GM23338 (cell line): Measurements from ENCODE around the gene ADAMTS13. TPM values are rescaled to one million over a fixed set of nuclear protein-coding genes. Genes with fewer than 3 reads are reported as not detected.

Experiments
- ATAC-seq: fragments of 200-7000 bp; cut with Tn5 transposase; 3 replicates; pipeline ENCODE4 v1.9.1; 2020
- DNase-seq: peaks from one replicate; pipeline ENCODE4 v3.0.0-alpha.2; 2015; ENCODE audit warnings: low spot score
- H2AFZ ChIP-seq: fragments of 200-600 bp; sonication (generic); 2 replicates; pipeline ENCODE4 v1.8.0; 2016; ENCODE audit warnings: antibody characterized with exemption, mild to moderate bottlenecking, moderate library complexity
- H3F3A ChIP-seq: fragments of 200-600 bp; sonication (generic); replicated peaks from 2 replicates; pipeline ENCODE4 v1.8.0; 2017; ENCODE audit warnings: antibody characterized with exemption, mixed run types, low read depth
- H3K27ac ChIP-seq: fragments of 200-600 bp; sonication (generic); 2 replicates; pipeline ENCODE4 v1.6.1; 2016; ENCODE audit warnings: low read depth
- H3K27me3 ChIP-seq: fragments of 200-600 bp; sonication (generic); 2 replicates; pipeline ENCODE4 v1.8.0; 2016; ENCODE audit warnings: mild to moderate bottlenecking, mixed run types, moderate library complexity; ENCODE audit not compliant: insufficient read depth
- H3K36me3 ChIP-seq: fragments of 200-600 bp; sonication (generic); 2 replicates; pipeline ENCODE4 v1.8.0; 2016; ENCODE audit warnings: mild to moderate bottlenecking; ENCODE audit not compliant: insufficient read depth
- H3K4me1 ChIP-seq: fragments of 200-600 bp; sonication (generic); 2 replicates; pipeline ENCODE4 v1.8.0; 2016; ENCODE audit warnings: mild to moderate bottlenecking, moderate library complexity; ENCODE audit not compliant: insufficient read depth
- H3K4me2 ChIP-seq: fragments of 200-600 bp; sonication (generic); 2 replicates; pipeline ENCODE4 v1.7.1; 2017; ENCODE audit warnings: mixed run types
- H3K4me3 ChIP-seq: fragments of 200-600 bp; sonication (generic); 2 replicates; pipeline ENCODE4 v1.6.1; 2016; ENCODE audit warnings: mixed run types
- H3K79me2 ChIP-seq: fragments of 200-600 bp; sonication (generic); replicated peaks from 2 replicates; pipeline ENCODE4 v1.8.0; 2017; ENCODE audit warnings: mild to moderate bottlenecking; ENCODE audit not compliant: insufficient read depth
- H3K9me2 ChIP-seq: fragments of 200-600 bp; sonication (generic); 2 replicates; pipeline ENCODE4 v1.8.0; 2017; ENCODE audit not compliant: insufficient read depth
- H4K20me1 ChIP-seq: fragments of 200-600 bp; sonication (generic); replicated peaks from 2 replicates; pipeline ENCODE4 v1.8.0; 2017; ENCODE audit warnings: mild to moderate bottlenecking; ENCODE audit not compliant: insufficient read depth
- H3K27ac Mint-ChIP-seq: 2 replicates; pipeline ENCODE4 v1.8.0; 2020; ENCODE audit warnings: inconsistent platforms, mild to moderate bottlenecking, moderate library complexity, mixed read lengths
- H3K27me3 Mint-ChIP-seq: 3 replicates; pipeline ENCODE4 v1.8.0; 2022; ENCODE audit warnings: low read depth, mild to moderate bottlenecking, moderate library complexity, mixed read lengths, inconsistent platforms; ENCODE audit not compliant: insufficient read depth, poor library complexity
- H3K36me3 Mint-ChIP-seq: 3 replicates; pipeline ENCODE4 v1.8.0; 2021; ENCODE audit warnings: low read depth, mild to moderate bottlenecking, inconsistent platforms, moderate library complexity, mixed read lengths
- H3K4me1 Mint-ChIP-seq: 3 replicates; pipeline ENCODE4 v1.8.0; 2020; ENCODE audit warnings: mild to moderate bottlenecking, inconsistent platforms, mixed read lengths
- H3K4me3 Mint-ChIP-seq: 3 replicates; pipeline ENCODE4 v1.8.0; 2021; ENCODE audit warnings: moderate library complexity, mild to moderate bottlenecking, inconsistent platforms, mixed read lengths
- H3K9me3 Mint-ChIP-seq: 3 replicates; pipeline ENCODE4 v1.8.0; 2020; ENCODE audit warnings: moderate library complexity, mild to moderate bottlenecking, inconsistent platforms, mixed read lengths
- CREB1 ChIP-seq: fragments of 250-450 bp; sonication (Bioruptor Pico); IDR thresholded peaks from 2 replicates; pipeline ENCODE4 v1.5.0; 2020; ENCODE audit warnings: low read depth, mild to moderate bottlenecking, moderate library complexity
- EZH2 ChIP-seq: fragments of 200-600 bp; sonication (generic); IDR thresholded peaks from one replicate; pipeline ENCODE4 v1.8.0; 2017; ENCODE audit warnings: antibody characterized with exemption, mild to moderate bottlenecking, low read depth; ENCODE audit not compliant: unreplicated experiment
- EZH2phosphoT487 ChIP-seq: fragments of 200-600 bp; sonication (generic); IDR thresholded peaks from one replicate; pipeline ENCODE4 v1.8.1; 2018; ENCODE audit warnings: antibody characterized with exemption; ENCODE audit not compliant: unreplicated experiment
- JUNB ChIP-seq: IDR thresholded peaks from one replicate; pipeline ENCODE4 v1.6.1; 2016; ENCODE audit warnings: antibody characterized with exemption; ENCODE audit not compliant: unreplicated experiment
- NANOG ChIP-seq: IDR thresholded peaks from 2 replicates; pipeline ENCODE4 v1.6.1; 2016; ENCODE audit warnings: antibody characterized with exemption, borderline replicate concordance
- POLR2AphosphoS5 ChIP-seq: IDR thresholded peaks from 2 replicates; pipeline ENCODE4 v1.6.1; 2016; ENCODE audit warnings: antibody characterized with exemption, low read depth
- STAT1 ChIP-seq: IDR thresholded peaks from one replicate; pipeline ENCODE4 v1.6.1; 2016; ENCODE audit warnings: antibody characterized with exemption; ENCODE audit not compliant: unreplicated experiment
- ZNF114 ChIP-seq: fragments of 250-450 bp; sonication (Bioruptor Pico); IDR thresholded peaks from 2 replicates; pipeline ENCODE4 v1.5.0; 2020; ENCODE audit warnings: mild to moderate bottlenecking, moderate library complexity
- ZNF331 ChIP-seq: fragments of 250-450 bp; sonication (Bioruptor Pico); IDR thresholded peaks from 2 replicates; pipeline ENCODE4 v1.5.0; 2020; ENCODE audit warnings: low read depth, mild to moderate bottlenecking, moderate library complexity
- polyA plus RNA-seq: library from polyadenylated mRNA; unstranded; fragments of >200 nt; fragmentation: Nextera tagmentation; extraction: Ambion mirVana; gene quantifications from 2 replicates; pipeline ENCODE4 v1.2.1, GENCODE V29; 2016
- total RNA-seq: library from RNA; depleted of rRNA; stranded (reverse); fragments of >200 nt; shearing (Covaris generic); gene quantifications from 2 replicates; pipeline ENCODE4 v1.2.3, GENCODE V29; 2014
- TF ChIP-seq, protein P1 (sequence below): IDR thresholded peaks from 2 replicates; pipeline ENCODE4 v1.6.1; 2016; ENCODE audit warnings: antibody characterized with exemption
- TF ChIP-seq, protein P2 (sequence below), 2 experiments: fragments of 200-600 bp in 1 of 2; sonication (generic) in 1 of 2; conservative IDR thresholded peaks; 2 replicates each; pipeline versions ENCODE4 v1.5.1 to v1.6.1; 2016 to 2017; ENCODE audit warnings: antibody characterized with exemption in 2 of 2, low read depth in 2 of 2, mild to moderate bottlenecking in 2 of 2, moderate library complexity in 1 of 2
- TF ChIP-seq, protein P3 (sequence below): fragments of 250-450 bp; sonication (Bioruptor Pico); IDR thresholded peaks from 2 replicates; pipeline ENCODE4 v1.5.0; 2020; ENCODE audit warnings: mild to moderate bottlenecking, moderate library complexity
- TF ChIP-seq, protein P4 (sequence below): IDR thresholded peaks from one replicate; pipeline ENCODE4 v1.6.1; 2018; ENCODE audit warnings: antibody characterized with exemption; ENCODE audit not compliant: unreplicated experiment

Gene ADAMTS13
- total and polyA plus RNA-seq, 2 experiments from 2014 or later, result 6.0 TPM

DNA sequence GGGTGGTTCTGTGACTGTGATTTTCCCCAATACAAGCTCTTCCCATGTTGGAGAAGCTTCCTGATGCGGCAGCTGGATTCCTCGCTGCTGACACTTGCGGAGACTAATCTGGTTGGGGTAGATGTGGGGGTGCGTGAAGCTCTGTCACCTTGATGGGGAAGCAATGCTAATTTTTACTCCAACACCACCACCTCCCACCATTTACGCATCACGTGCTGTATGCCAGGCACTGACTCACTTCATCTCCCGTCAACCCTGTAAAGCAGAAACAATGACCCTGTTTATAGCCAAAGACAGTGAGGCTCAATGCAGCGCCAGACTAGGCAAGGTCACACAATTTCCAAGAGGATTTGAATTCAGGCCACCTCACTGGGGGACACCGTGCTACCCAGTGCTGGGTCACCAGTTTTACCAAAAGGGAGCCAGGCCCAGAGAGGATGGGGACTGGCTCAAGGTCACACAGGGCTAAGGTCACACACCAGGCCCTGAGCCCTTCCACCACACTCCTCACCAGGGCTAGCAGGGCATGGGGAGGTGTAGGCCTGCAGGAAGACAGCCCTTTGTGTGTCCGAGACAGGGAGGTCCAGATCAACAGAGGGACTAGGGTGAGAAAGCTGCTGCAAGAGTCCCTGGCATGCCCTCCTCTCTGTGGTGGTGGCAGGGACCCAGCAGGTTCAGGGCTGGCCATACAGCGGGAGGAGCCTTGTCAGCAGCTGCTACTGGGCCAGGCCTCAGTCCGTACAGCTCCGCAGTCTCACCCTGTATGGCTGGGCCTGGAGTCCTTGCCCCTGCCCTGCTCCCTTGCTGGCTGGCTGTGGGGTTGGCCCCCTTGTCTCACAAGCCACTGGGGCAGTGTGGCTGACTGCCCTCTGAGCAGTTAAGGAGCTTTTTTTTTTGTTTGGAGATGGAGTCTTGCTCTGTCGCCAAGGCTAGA, 42.7 kb upstream of the ADAMTS13 start:
- H3K4me2 ChIP-seq, result no peak overlapping the region
- Mint-ChIP-seq H3K9me3 (peaks cover 14% of the 10 kb centered on the region; the same call in 2 of the 3 replicates), H3K36me3 (peaks cover 7% of the 10 kb centered on the region; the same call in 1 of the 3 replicates), H3K4me1 (peaks cover 7% of the 10 kb centered on the region; the same call in 2 of the 3 replicates), H3K27me3 (peaks cover 27% of the 10 kb centered on the region), H3K27ac (no peak overlapping the region), H3K4me3 (no peak overlapping the region)
- no peak for ATAC-seq
- H3K9me2 ChIP-seq, result peaks cover 11% of the 10 kb centered on the region; the same call in 1 of the 2 replicates
- no peaks in the 10 kb centered on the region for H3F3A ChIP-seq
- TF ChIP-seq STAT1 (no peak), NANOG (no peak), EZH2phosphoT487 (no peak), ZNF114 (CRISPR knock-in tag) (no peak), ZNF331 (CRISPR knock-in tag) (no peak), JUNB (no peak), EZH2 (no peak), CREB1 (no peak), POLR2AphosphoS5 (no peak)
- TF ChIP-seq, protein P1, sequence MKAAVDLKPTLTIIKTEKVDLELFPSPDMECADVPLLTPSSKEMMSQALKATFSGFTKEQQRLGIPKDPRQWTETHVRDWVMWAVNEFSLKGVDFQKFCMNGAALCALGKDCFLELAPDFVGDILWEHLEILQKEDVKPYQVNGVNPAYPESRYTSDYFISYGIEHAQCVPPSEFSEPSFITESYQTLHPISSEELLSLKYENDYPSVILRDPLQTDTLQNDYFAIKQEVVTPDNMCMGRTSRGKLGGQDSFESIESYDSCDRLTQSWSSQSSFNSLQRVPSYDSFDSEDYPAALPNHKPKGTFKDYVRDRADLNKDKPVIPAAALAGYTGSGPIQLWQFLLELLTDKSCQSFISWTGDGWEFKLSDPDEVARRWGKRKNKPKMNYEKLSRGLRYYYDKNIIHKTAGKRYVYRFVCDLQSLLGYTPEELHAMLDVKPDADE, result no peak
- TF ChIP-seq, protein P2, sequence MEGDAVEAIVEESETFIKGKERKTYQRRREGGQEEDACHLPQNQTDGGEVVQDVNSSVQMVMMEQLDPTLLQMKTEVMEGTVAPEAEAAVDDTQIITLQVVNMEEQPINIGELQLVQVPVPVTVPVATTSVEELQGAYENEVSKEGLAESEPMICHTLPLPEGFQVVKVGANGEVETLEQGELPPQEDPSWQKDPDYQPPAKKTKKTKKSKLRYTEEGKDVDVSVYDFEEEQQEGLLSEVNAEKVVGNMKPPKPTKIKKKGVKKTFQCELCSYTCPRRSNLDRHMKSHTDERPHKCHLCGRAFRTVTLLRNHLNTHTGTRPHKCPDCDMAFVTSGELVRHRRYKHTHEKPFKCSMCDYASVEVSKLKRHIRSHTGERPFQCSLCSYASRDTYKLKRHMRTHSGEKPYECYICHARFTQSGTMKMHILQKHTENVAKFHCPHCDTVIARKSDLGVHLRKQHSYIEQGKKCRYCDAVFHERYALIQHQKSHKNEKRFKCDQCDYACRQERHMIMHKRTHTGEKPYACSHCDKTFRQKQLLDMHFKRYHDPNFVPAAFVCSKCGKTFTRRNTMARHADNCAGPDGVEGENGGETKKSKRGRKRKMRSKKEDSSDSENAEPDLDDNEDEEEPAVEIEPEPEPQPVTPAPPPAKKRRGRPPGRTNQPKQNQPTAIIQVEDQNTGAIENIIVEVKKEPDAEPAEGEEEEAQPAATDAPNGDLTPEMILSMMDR (conservative IDR thresholded peaks at IDR 0.05; ENCODE audit: low read depth in 2 of 2), result no peak
- TF ChIP-seq, protein P3, sequence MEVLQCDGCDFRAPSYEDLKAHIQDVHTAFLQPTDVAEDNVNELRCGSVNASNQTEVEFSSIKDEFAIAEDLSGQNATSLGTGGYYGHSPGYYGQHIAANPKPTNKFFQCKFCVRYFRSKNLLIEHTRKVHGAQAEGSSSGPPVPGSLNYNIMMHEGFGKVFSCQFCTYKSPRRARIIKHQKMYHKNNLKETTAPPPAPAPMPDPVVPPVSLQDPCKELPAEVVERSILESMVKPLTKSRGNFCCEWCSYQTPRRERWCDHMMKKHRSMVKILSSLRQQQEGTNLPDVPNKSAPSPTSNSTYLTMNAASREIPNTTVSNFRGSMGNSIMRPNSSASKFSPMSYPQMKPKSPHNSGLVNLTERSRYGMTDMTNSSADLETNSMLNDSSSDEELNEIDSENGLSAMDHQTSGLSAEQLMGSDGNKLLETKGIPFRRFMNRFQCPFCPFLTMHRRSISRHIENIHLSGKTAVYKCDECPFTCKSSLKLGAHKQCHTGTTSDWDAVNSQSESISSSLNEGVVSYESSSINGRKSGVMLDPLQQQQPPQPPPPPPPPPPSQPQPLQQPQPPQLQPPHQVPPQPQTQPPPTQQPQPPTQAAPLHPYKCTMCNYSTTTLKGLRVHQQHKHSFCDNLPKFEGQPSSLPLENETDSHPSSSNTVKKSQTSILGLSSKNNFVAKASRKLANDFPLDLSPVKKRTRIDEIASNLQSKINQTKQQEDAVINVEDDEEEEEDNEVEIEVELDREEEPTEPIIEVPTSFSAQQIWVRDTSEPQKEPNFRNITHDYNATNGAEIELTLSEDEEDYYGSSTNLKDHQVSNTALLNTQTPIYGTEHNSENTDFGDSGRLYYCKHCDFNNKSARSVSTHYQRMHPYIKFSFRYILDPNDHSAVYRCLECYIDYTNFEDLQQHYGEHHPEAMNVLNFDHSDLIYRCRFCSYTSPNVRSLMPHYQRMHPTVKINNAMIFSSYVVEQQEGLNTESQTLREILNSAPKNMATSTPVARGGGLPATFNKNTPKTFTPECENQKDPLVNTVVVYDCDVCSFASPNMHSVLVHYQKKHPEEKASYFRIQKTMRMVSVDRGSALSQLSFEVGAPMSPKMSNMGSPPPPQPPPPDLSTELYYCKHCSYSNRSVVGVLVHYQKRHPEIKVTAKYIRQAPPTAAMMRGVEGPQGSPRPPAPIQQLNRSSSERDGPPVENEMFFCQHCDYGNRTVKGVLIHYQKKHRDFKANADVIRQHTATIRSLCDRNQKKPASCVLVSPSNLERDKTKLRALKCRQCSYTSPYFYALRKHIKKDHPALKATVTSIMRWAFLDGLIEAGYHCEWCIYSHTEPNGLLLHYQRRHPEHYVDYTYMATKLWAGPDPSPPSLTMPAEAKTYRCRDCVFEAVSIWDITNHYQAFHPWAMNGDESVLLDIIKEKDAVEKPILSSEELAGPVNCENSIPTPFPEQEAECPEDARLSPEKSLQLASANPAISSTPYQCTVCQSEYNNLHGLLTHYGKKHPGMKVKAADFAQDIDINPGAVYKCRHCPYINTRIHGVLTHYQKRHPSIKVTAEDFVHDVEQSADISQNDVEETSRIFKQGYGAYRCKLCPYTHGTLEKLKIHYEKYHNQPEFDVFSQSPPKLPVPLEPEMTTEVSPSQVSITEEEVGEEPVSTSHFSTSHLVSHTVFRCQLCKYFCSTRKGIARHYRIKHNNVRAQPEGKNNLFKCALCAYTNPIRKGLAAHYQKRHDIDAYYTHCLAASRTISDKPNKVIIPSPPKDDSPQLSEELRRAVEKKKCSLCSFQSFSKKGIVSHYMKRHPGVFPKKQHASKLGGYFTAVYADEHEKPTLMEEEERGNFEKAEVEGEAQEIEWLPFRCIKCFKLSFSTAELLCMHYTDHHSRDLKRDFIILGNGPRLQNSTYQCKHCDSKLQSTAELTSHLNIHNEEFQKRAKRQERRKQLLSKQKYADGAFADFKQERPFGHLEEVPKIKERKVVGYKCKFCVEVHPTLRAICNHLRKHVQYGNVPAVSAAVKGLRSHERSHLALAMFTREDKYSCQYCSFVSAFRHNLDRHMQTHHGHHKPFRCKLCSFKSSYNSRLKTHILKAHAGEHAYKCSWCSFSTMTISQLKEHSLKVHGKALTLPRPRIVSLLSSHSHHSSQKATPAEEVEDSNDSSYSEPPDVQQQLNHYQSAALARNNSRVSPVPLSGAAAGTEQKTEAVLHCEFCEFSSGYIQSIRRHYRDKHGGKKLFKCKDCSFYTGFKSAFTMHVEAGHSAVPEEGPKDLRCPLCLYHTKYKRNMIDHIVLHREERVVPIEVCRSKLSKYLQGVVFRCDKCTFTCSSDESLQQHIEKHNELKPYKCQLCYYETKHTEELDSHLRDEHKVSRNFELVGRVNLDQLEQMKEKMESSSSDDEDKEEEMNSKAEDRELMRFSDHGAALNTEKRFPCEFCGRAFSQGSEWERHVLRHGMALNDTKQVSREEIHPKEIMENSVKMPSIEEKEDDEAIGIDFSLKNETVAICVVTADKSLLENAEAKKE (CRISPR knock-in tag), result no peak
- TF ChIP-seq, protein P4, sequence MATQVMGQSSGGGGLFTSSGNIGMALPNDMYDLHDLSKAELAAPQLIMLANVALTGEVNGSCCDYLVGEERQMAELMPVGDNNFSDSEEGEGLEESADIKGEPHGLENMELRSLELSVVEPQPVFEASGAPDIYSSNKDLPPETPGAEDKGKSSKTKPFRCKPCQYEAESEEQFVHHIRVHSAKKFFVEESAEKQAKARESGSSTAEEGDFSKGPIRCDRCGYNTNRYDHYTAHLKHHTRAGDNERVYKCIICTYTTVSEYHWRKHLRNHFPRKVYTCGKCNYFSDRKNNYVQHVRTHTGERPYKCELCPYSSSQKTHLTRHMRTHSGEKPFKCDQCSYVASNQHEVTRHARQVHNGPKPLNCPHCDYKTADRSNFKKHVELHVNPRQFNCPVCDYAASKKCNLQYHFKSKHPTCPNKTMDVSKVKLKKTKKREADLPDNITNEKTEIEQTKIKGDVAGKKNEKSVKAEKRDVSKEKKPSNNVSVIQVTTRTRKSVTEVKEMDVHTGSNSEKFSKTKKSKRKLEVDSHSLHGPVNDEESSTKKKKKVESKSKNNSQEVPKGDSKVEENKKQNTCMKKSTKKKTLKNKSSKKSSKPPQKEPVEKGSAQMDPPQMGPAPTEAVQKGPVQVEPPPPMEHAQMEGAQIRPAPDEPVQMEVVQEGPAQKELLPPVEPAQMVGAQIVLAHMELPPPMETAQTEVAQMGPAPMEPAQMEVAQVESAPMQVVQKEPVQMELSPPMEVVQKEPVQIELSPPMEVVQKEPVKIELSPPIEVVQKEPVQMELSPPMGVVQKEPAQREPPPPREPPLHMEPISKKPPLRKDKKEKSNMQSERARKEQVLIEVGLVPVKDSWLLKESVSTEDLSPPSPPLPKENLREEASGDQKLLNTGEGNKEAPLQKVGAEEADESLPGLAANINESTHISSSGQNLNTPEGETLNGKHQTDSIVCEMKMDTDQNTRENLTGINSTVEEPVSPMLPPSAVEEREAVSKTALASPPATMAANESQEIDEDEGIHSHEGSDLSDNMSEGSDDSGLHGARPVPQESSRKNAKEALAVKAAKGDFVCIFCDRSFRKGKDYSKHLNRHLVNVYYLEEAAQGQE, result no peak
- no peaks in the 10 kb centered on the region for H3K36me3 ChIP-seq
- peaks cover 11% of the 10 kb centered on the region for H3K79me2 ChIP-seq
- no peak overlapping the region for H3K27ac ChIP-seq
- DNase-seq, result no peak
- peaks cover 13% of the 10 kb centered on the region for H3K27me3 ChIP-seq
- H2AFZ ChIP-seq, result no peak overlapping the region
- H3K4me3 ChIP-seq, result no peak overlapping the region
- H3K4me1 ChIP-seq, result peaks cover 9% of the 10 kb centered on the region; the same call in 1 of the 2 replicates
- peaks cover 7% of the 10 kb centered on the region; the same call in 1 of the 2 replicates for H4K20me1 ChIP-seq
